Measurements from ENCODE around the gene AGPAT4.
"Not testable (repeated sequence)": the region's sequence is repeated elsewhere in the genome, so short reads cannot be mapped to it uniquely, and the experiment has no call there.

The AGPAT4 gene

GRCh38 chr6:161226009-161226964 lies 47.6 kb downstream of the AGPAT4 start:
- DNase-seq, result peak; percentile 41

GRCh38 chr6:161225681-161226008 lies 48.2 kb downstream of the AGPAT4 start:
- DNase-seq, result no peak

- not testable (repeated sequence) for DNase-seq
Measured at GRCh38 chr6:161224951-161225680, 48.7 kb downstream of the AGPAT4 start.

- no peak for DNase-seq
Measured at GRCh38 chr6:161223646-161224045, 50.2 kb downstream of the AGPAT4 start.

- no peak for DNase-seq
Measured at GRCh38 chr6:161222706-161223234, 51.1 kb downstream of the AGPAT4 start.

GRCh38 chr6:161220346-161220745 lies 53.5 kb downstream of the AGPAT4 start:
- DNase-seq, result no peak

- no peak for DNase-seq
Measured at GRCh38 chr6:161219680-161220079, 54.2 kb downstream of the AGPAT4 start.

- DNase-seq, result no peak
Measured at GRCh38 chr6:161218222-161218621, 55.6 kb downstream of the AGPAT4 start.

- no peak for DNase-seq
Measured at GRCh38 chr6:161217628-161218027, 56.2 kb downstream of the AGPAT4 start.

- no peak for DNase-seq
Measured at GRCh38 chr6:161216616-161217205, 57.1 kb downstream of the AGPAT4 start.

GRCh38 chr6:161215876-161216615 lies 57.8 kb downstream of the AGPAT4 start:
- DNase-seq, result no peak

GRCh38 chr6:161215193-161215592 lies 58.7 kb downstream of the AGPAT4 start:
- no peak for DNase-seq

GRCh38 chr6:161214722-161215121 lies 59.1 kb downstream of the AGPAT4 start:
- no peak for DNase-seq

- no peak for DNase-seq
Measured at GRCh38 chr6:161212902-161213301, 61.0 kb downstream of the AGPAT4 start.

GRCh38 chr6:161211380-161212035 lies 62.4 kb downstream of the AGPAT4 start:
- DNase-seq, result no peak

GRCh38 chr6:161210857-161211256 lies 63.0 kb downstream of the AGPAT4 start:
- DNase-seq, result no peak

GRCh38 chr6:161207200-161207599 lies 66.7 kb downstream of the AGPAT4 start:
- DNase-seq, result no peak

- no peak for DNase-seq
Measured at GRCh38 chr6:161204866-161205557, 68.8 kb downstream of the AGPAT4 start.

- DNase-seq, result no peak
Measured at GRCh38 chr6:161200610-161201370, 73.1 kb downstream of the AGPAT4 start.

- DNase-seq, result no peak
Measured at GRCh38 chr6:161199850-161200249, 74.0 kb downstream of the AGPAT4 start.

All from central memory CD4-positive, alpha-beta T cell (primary cell).